NCI-H1417 (cell line): Measurements from ENCODE around the gene PRELP.

Experiments used
- DNase-seq, 3 experiments: peaks; one replicate each; lab custom pipeline; 2025; lab: John Stamatoyannopoulos, UW

Gene PRELP

DNA sequence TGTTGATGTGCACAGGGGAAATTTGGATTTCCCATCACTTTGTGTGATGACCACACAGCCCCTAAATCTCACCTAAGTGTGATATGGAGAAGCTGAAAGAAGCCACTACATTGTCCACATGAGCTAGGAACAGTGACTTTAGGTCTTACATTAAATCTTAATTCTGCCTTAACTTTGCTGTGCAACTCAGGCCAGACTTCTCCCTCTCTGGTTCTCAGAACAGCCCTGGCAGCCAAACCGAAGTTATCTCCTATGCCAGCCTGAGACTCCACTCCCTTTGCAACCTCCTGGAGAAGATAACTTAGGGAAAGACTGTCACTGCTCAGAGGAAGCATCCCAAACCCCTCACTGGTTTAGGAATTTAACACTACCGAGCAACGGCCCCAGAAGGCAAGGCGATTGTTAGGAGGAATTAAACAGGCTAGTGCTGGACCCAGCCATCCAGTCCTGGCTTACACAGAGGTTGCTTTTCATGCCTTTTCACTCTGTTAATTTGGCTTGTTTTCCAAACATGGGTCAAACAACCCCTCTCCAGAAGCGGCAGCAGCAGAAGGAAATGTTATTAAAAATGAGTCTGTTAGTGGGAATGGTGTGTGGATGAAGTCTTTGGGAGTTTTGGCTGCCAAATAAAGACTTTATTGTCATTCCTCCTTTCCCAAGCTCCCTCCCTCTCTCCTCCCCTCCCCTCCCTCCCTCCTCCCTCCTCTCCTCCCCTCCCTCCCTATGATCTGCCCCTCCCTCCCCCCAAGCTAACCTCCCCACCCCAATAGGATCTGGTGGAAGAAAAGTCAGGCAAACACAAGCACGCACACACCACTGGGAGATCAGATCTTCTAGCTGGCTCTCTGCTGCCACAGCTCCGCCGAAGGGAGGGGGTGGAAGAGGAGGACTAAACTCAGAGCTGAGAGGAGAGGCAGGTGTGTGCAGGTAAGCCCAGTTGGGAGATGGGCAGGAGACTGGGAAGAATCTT lies at the start of gene PRELP:
Gene PRELP (plus strand): TSS at position 795 of the 970 bp plus-strand sequence. CDS start 7,379 bp downstream, outside the sequence.
- peak; percentile 73 to 88 (median 79) for DNase-seq

GRCh38 chr1:203426366-203426765 lies 49.2 kb upstream of the PRELP start:
- DNase-seq: no peak

GRCh38 chr1:203426870-203427269 lies 48.7 kb upstream of the PRELP start:
- peak in 1 of 3 experiments; percentile 42 for DNase-seq

DNA sequence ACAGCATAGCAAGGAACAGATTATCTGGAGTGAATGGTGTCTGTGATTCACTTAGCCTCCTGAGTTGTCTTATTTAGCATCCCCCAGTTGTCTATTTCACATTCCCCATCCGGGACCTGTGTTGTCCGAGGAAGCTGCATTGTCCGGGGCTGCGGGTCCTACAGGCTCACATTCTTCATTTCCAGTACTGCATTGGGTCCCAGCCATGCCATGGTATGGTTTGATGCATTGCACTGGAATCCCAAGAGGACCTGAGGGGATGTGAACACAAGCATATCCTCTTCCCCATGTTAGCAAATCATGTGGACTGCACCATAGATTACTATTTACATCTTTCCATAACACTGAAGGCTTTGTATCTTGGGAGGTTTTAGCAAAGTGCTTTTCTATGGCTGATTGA lies 48.2 kb upstream of the PRELP start:
- DNase-seq: no peak

DNA sequence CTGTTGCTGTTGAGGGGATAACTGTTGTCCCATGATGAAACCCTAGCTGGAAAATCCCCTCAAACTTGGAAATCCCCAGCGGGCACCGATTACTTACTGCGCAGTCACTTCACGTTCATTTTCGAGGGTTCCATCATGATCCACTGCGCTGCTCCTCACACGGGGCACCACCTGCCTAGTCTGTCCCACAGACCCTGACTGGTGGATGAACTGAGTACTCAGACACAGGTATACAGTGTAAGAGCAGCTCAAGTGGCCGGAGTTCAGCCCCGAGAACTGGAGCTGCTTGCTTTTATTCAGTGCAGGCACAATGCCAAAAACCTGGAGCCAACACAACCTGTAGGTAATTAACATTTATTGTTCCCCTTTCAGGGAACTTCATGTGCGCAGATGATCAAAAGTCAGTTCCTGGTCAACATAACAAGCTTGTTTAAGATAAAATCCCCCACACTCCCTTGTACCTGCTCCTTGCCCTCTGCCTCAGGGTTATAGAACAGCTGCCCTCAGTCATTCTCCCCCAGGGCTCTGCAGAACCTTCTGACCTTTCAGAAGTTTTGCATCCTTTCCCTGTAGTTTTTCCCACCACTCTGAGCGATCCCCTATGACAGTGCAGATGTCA lies 46.5 kb upstream of the PRELP start:
- peak; percentile 58 to 91 (median 86) for DNase-seq

DNA sequence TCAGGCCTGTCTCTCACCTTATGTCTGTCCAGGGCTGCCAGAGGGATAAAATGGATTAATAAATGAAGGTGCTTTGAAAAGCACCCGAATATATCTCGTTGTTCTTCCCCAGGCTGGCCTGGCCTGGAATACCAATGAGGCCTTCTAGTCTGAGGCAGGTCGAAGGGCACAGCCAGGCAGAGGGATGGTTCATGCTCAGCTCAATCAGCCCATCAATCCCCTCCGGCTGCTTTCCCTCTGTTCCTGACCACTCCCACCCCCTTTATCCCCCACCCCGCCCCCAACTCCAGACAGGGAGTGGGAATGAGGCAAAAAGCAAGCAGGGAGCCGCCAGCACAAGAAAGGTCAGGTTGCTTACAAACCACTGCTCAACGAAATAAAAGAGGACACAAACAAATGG lies 40.0 kb upstream of the PRELP start:
- no peak for DNase-seq

- no peak for DNase-seq
Measured at GRCh38 chr1:203437696-203438315, 37.8 kb upstream of the PRELP start.

DNA sequence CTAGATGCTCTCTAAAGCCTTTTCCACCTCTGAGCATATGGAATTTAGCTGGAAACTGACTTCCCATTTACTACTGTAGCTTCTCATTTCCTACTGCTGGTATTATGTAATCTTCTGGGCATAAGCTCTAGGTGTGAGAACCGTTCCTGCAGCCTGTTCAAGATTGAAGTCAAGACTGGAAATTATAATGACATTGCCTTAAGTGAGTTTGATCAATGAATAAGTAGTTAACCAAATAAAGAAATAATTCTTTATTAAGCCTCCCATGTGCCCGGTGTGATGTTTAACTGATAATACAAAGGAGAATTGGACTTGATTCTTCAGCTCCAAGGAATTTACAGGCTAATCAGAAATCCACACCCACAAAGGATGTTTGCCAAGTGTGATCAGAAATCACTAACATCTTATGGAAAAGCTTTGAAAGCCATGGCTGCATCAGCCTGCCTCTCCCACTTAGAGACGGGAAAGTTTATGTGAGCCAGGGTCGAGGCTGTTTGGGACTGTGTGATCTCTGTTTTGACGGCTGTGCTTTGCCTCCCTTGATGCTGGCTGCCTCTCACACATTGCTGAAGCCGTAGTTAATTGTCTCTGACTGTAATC lies 36.4 kb upstream of the PRELP start:
- no peak for DNase-seq

DNA sequence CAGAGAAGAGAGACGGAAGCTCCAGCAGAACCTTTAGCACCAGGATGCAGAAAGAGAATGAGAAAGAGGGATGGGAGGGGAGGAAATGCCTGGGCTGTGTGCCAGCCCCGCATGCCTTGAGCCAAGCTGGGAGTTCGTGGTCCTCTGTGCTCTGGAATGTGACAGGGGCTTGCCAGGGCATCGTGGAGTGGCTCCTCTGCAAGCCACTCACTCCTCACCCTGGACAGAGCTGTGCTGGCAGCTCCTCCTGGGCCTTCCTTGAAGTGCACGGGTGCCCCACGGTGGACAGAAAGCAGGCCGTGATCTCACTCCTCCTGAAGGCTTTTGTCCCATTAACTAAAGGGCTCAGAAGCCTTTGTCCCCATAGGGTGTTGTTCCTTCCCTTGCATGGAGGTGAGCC lies 34.8 kb upstream of the PRELP start:
- peak in 1 of 3 experiments; percentile 41 for DNase-seq

- no peak for DNase-seq
Measured at GRCh38 chr1:203441766-203442165, 33.8 kb upstream of the PRELP start.

GRCh38 chr1:203442821-203443220 lies 32.8 kb upstream of the PRELP start:
- DNase-seq: no peak

DNA sequence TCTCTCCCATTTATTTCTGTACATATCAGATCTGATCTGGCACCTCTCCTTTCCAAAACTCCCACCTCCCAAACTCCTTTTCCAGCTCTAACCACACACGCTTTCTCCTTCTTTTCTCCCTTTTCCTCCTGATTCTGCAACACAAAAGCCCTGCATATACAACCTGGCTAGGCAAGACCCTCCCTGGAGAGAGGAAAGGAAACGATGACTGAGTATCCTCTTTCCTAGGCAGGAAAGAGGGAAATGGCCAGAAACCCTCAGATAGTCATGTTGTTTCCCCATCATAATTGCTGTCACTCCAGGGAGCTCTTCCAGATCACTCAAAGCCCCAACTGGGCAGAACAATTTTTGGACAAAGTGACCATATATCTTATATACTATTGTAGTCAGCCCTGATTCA lies 32.3 kb upstream of the PRELP start:
- no peak for DNase-seq

GRCh38 chr1:203444171-203444576 lies 31.4 kb upstream of the PRELP start:
- no peak for DNase-seq

DNA sequence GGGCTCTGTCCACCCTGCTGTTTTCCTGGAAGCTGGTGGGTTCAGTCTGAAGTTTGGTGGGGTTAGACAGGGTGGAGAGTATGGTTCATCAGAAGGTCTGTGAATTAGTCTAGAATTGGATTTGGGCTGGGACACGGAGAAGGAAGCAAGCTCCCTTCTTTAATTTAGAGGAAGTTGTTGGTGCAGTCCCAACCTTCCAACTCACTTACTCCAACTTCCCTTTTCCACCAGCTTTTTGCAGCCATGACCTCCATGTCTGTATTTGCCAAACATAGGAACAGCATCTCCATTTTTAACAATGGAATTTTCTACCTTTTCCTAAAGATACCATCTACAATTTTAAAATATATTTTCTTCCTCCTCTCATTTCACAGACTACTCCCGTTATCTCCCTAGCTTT lies 28.5 kb upstream of the PRELP start:
- DNase-seq: no peak

DNA sequence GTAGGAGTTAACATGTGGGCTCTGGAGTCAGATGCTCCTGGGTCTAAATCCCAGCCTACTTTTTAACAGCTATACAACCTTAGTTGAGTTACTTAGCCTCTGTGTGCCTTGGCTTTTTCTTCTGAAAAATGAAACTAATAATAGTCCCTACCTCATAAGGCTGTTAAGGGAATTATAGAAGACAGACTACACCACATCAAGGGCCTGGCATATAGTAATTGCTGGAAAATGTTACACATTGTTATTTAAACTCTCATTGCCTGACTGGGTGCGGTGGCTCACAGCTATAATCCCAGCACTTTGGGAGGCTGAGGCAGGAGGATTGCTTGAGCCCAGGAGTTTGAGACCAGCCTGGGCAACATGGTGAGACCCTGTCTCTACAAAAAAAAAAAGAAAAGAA lies 28.0 kb upstream of the PRELP start:
- DNase-seq: peak in 1 of 3 experiments; percentile 37

DNA sequence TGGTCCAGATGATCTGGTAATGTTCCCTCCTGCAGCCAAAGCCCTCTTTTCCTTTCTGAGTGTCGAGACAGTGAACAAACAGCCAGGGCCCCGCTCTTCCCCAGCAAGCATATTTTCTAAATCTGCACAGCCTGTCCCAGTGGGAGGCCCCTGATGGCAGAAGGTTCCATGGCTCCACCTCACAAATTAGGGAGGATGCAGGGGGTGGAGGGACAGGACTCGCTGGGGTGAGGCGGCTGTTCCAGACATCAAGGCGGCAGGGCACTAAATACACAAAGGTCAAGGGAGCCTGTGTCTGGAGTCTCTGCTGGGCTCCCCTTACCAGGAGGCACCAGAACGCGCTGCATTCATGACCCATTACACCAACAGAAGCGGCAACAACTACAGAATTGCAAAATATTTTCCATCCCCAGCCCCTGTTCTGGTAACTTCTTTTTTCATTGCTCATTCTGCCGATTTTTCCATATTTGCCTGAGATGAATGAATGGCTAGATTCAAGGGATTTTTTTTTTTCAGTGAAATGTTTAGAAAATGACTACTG lies 27.0 kb upstream of the PRELP start:
- peak in 2 of 3 experiments; percentile 89 to 98 for DNase-seq

GRCh38 chr1:203450001-203450400 lies 25.6 kb upstream of the PRELP start:
- DNase-seq: peak in 1 of 3 experiments; percentile 46

DNA sequence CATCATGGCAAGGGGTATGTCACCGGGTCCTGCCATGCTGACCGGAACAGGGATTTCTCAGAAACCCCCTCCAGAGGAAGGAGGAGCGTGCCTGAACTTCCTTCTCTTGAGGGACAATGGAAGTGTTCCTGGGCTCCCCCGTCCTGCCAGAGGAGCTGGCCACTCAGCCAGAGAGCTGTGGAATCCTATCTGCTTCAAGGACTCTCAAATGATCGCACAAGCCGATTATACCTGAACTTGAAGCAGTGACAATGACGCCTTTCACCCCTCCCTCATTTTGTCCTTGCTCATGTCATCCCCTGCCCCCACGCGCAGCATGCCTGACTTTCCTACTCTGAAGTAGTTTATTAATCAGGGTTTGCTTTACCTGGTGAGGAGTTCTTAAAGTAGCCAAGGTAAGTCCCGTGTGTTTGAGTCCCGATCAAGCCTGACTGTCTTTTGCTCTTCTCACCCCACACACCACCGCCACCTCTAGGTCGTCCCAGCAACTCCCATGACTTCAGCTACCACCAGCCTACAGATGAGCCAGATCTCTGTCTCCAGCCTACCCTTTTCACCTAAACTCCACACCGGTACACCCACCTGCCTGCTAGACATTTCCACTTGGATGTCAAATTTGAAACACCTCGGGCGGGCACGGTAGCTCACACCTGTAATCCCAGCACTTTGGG lies 25.0 kb upstream of the PRELP start:
- no peak for DNase-seq

GRCh38 chr1:203451836-203452784 lies 23.5 kb upstream of the PRELP start:
- no peak for DNase-seq

- DNase-seq: peak in 1 of 3 experiments; percentile 39
Measured at GRCh38 chr1:203453016-203453415, 22.6 kb upstream of the PRELP start.
